Spleen (tissue), 11 donors: ENCODE measurements around the gene MUC3A. TPM values are rescaled to one million over a fixed set of nuclear protein-coding genes. Genes with fewer than 3 reads are reported as not detected.

ENCODE experiments used
- DNase-seq: peaks from one replicate; pipeline ENCODE4 v3.0.0-alpha.2; 2020
- H3K27ac ChIP-seq, 8 donors: fragments of 200-600 bp; sonication (generic) in 7 of 8; 1 replicate in 4 of 8; 2 replicates in 4 of 8; pipeline versions ENCODE4 v1.5.0 to v1.8.0; 2016 to 2021; ENCODE audit warnings: inconsistent platforms in 4 of 8, mild to moderate bottlenecking in 4 of 8, moderate library complexity in 1 of 8
- H3K27me3 ChIP-seq, 7 donors: fragments of 200-600 bp; sonication (generic) in 6 of 7; replicated peaks in 1 of 7; 1 replicate in 4 of 7; 2 replicates in 3 of 7; pipeline versions ENCODE4 v1.5.0 to v1.8.0; 2016 to 2021; ENCODE audit warnings: inconsistent platforms in 3 of 7, mild to moderate bottlenecking in 1 of 7
- H3K36me3 ChIP-seq, 6 donors: fragments of 200-600 bp; sonication (generic) in 5 of 6; 1 replicate in 4 of 6; 2 replicates in 2 of 6; pipeline versions ENCODE4 v1.5.0 to v1.8.0; 2016 to 2021; ENCODE audit warnings: inconsistent platforms in 2 of 6
- H3K4me1 ChIP-seq, 6 donors: fragments of 200-600 bp; sonication (generic) in 5 of 6; 1 replicate in 3 of 6; 2 replicates in 3 of 6; pipeline versions ENCODE4 v1.5.0 to v1.8.0; 2016 to 2021; ENCODE audit warnings: inconsistent platforms in 3 of 6
- H3K4me3 ChIP-seq, 8 donors: fragments of 200-600 bp; sonication (generic) in 7 of 8; 1 replicate in 4 of 8; 2 replicates in 4 of 8; pipeline versions ENCODE4 v1.5.0 to v1.8.0; 2016 to 2021; ENCODE audit warnings: inconsistent platforms in 4 of 8, mild to moderate bottlenecking in 4 of 8, moderate library complexity in 2 of 8
- H3K9me3 ChIP-seq, 8 donors: fragments of 200-600 bp; sonication (generic) in 7 of 8; 1 replicate in 4 of 8; 2 replicates in 4 of 8; pipeline versions ENCODE4 v1.5.0 to v1.8.0; 2016 to 2021; ENCODE audit warnings: inconsistent platforms in 4 of 8
- CTCF ChIP-seq, 11 experiments: fragments of 200-600 bp in 7 of 11; fragments of 450-650 bp in 4 of 11; sonication (generic) in 4 of 11; IDR thresholded peaks in 8 of 11; conservative IDR thresholded peaks in 3 of 11; 1 replicate in 7 of 11; 2 replicates in 4 of 11; pipeline versions ENCODE4 v1.4.0 to v1.8.0; 2016 to 2021; ENCODE audit warnings: antibody characterized with exemption in 11 of 11, inconsistent platforms in 4 of 11, mild to moderate bottlenecking in 1 of 11
- POLR2A ChIP-seq, 3 donors: fragments of 450-650 bp; IDR thresholded peaks; one replicate each; pipeline ENCODE4 v1.5.1; 2017; ENCODE audit warnings: antibody characterized with exemption in 3 of 3, mild to moderate bottlenecking in 1 of 3
- POLR2AphosphoS5 ChIP-seq, 3 donors: sonication (generic); formaldehyde crosslinking; IDR thresholded peaks; one replicate each; pipeline ENCODE4 v1.5.1; 2017; ENCODE audit warnings: antibody characterized with exemption in 3 of 3
- WGBS, 5 donors: extraction: QIAGEN DNeasy Blood & Tissue Kit in 3 of 5; methylation state at CpG; one replicate each; pipeline versions ENCODE4 v1.1.5 to v1.1.7; 2013 to 2018; 5-methylcytosine and 5-hydroxymethylcytosine counted together
- intact Hi-C: fragments of 100-400 bp; cut with DNase I; formaldehyde crosslinking; loops from one replicate; pipeline ENCODE4 v1.15.0; 2023; ENCODE audit warnings: low total_unique reads
- polyA plus RNA-seq, 3 donors: library from polyadenylated mRNA; stranded (reverse); fragments of 200-250 nt; gene quantifications; one replicate each; pipeline ENCODE4 v1.2.1, GENCODE V29; 2013
- total RNA-seq, 7 donors: library from RNA; depleted of rRNA in 3 of 7; stranded (reverse); fragments of >200 nt in 3 of 7; fragmentation: NEBNext Ultra II Directional in 4 of 7; extraction: Animal tissue kit (Norgen Biotek cat#: 25700) in 4 of 7; gene quantifications; one replicate each; pipeline versions ENCODE4 v1.1.0 to v1.2.1, GENCODE V29; 2016 to 2021
- donor health status: healthy with polysubstance abuse.
- donor health status: DM: no; HTN: no; CAD: no; lungs with moderate emphysema.
- donor health status: DM: no; HTN: no; CAD: no.
- donor health status: Bipolar disorder and iron deficiency.
- donor health status: healthy.
- donor health status: DM: no; HTN: no; CAD: no.
- donor health status: DM: yes; HTN: yes; CAD: no.

The MUC3A gene
- total and polyA plus RNA-seq, 10 donors, result 0.07 to 0.73 (median 0.28) TPM

DNA sequence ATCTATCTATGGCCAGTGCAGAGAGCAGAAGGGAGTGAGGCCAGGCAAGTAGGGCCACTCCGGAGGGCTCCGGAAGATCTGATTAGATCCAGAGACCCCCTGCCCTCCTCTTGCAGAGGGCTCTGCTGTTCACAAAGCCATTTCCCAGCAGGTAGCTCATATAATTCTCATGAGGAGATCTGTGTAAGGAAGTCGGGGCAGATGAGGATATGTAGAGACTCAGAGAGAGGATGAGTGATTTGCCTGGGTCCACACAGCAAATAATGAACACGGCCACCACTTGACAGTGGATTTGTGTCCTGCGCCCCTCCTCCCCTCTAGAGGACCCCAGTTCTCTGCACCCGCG, 22.6 kb downstream of the MUC3A start:
- no peak overlapping the region for H3K27ac ChIP-seq
- H3K4me3 ChIP-seq, result no peak overlapping the region
- peaks cover 0 to 13% (median 2%) of the 10 kb centered on the region in 8 donors for H3K9me3 ChIP-seq
- TF ChIP-seq POLR2AphosphoS5 (IDR thresholded peaks at IDR 0.05) (no peak), CTCF (IDR thresholded peaks at IDR 0.05 in 8 of 11, conservative IDR thresholded peaks at IDR 0.05 in 3 of 11) (no peak), POLR2A (IDR thresholded peaks at IDR 0.05) (no peak)
- H3K36me3 ChIP-seq, result no peaks in the 10 kb centered on the region
- no peak for DNase-seq
- peaks cover 0 to 4% (median under 1%) of the 10 kb centered on the region in 6 donors for H3K4me1 ChIP-seq
- peaks cover under 1 to 54% (median 11%) of the 10 kb centered on the region in 7 donors for H3K27me3 ChIP-seq
- 45 to 68% (median 56%) methylated on average over 7 of the region's 7 CpGs for WGBS, 5 donors
- intact Hi-C loops, result no loop called here

DNA sequence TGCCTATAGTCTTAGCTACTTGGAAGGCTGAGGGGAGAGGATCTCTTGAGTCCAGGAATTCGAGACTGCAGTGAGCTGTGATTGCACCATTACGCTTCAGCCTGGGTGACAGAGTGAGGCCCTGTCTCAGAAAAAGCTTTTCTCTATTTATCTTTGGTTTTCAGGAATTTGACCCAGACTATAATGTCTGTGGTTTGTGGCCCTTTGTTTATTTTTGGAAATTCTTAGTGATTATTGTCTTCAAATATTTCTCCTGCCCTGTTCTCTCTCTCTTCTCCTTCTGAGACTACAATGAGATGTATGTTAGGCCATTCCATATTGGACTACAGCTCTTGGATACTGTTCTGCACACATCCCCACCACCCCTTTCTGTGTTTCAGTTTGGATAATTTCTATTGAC, 24.7 kb downstream of the MUC3A start:
- Histone ChIP-seq H3K4me3 (no peak overlapping the region), H3K27me3 (peaks cover 0 to 33% (median 4%) of the 10 kb centered on the region in 7 donors), H3K9me3 (peaks cover 0 to 13% (median 2%) of the 10 kb centered on the region in 8 donors), H3K27ac (no peak overlapping the region), H3K36me3 (no peaks in the 10 kb centered on the region), H3K4me1 (no peaks in the 10 kb centered on the region)
- 68 to 85% (median 75%) methylated on average over 2 of the region's 2 CpGs for WGBS, 5 donors
- TF ChIP-seq POLR2AphosphoS5 (IDR thresholded peaks at IDR 0.05) (no peak), POLR2A (IDR thresholded peaks at IDR 0.05) (no peak), CTCF (IDR thresholded peaks at IDR 0.05 in 8 of 11, conservative IDR thresholded peaks at IDR 0.05 in 3 of 11) (no peak)
- no peak for DNase-seq
- intact Hi-C loops, result no loop called here

GRCh38 chr7:100975371-100975821, 26.1 kb downstream of the MUC3A start:
- Histone ChIP-seq H3K4me3 (no peak overlapping the region), H3K27ac (no peak overlapping the region), H3K27me3 (peaks cover 0 to 19% (median 0%) of the 10 kb centered on the region in 7 donors), H3K36me3 (no peaks in the 10 kb centered on the region), H3K9me3 (peaks cover 0 to 13% (median 2%) of the 10 kb centered on the region in 8 donors), H3K4me1 (no peaks in the 10 kb centered on the region)
- intact Hi-C loops, result no loop called here
- TF ChIP-seq POLR2AphosphoS5 (IDR thresholded peaks at IDR 0.05), result no peak
- 51 to 65% (median 60%) methylated on average over 3 of the region's 3 CpGs for WGBS, 5 donors
- no peak for DNase-seq

DNA sequence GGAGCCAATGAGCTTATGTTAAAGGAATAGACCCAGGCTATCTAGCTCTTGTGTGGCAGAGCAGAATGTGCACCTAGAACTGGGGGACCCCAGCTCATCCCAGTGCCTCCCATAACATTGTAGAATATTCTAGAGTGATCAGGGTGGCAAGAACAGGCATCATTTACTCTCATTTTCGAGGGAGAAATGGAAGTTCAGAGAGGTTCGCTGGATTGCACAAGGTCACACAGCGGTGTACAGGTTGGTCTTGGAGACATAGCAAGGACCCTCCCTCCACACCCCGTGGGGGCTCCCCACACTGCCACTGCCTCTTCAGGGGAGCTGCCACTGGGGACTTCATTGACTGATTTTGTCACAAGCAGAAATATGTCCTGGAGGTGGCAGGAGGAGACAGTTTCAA, 29.0 kb downstream of the MUC3A start:
- TF ChIP-seq CTCF (IDR thresholded peaks at IDR 0.05 in 8 of 11, conservative IDR thresholded peaks at IDR 0.05 in 3 of 11), result no peak
- Histone ChIP-seq H3K36me3 (no peaks in the 10 kb centered on the region), H3K27me3 (peaks cover 0 to 10% (median 0%) of the 10 kb centered on the region in 7 donors), H3K4me3 (no peak overlapping the region), H3K4me1 (no peaks in the 10 kb centered on the region), H3K9me3 (peaks cover 0 to 13% (median 2%) of the 10 kb centered on the region in 8 donors), H3K27ac (no peak overlapping the region)
- 72 to 88% (median 76%) methylated on average over 4 of the region's 4 CpGs for WGBS, 5 donors
- DNase-seq, result no peak
- intact Hi-C loops, result no loop called here
